OCI-LY7 (cell line): ENCODE data around the gene SYNJ1. TPM values are rescaled to one million over a fixed set of nuclear protein-coding genes. Genes with fewer than 3 reads are reported as not detected.

Experiments used
- BruUV-seq: library from RNA; stranded (reverse); fragments of 400-500 nt; replicated peaks from 2 replicates; lab custom pipeline; 2021; lab: Mats Ljungman, UMichigan
- CTCF ChIA-PET: fragments of 300-600 bp; sonication (Branson Sonifier 250); formaldehyde crosslinking; loops from one replicate; lab custom pipeline; 2022; ENCODE audit warnings: antibody characterized with exemption; ENCODE audit not compliant: unreplicated experiment; lab: Charles Lee
- POLR2A ChIA-PET: fragments of 300-600 bp; sonication (Branson Sonifier 250); formaldehyde crosslinking; loops from one replicate; lab custom pipeline; 2022; ENCODE audit warnings: antibody characterized with exemption; lab: Charles Lee
- DNase-seq: peaks from one replicate; pipeline ENCODE4 v3.0.0-alpha.2; 2015; ENCODE audit warnings: low spot score
- H2AFZ ChIP-seq: fragments of 200-600 bp; sonication (generic), shearing (Covaris generic); 2 replicates; pipeline ENCODE4 v1.6.1; 2014; ENCODE audit warnings: mild to moderate bottlenecking, antibody characterized with exemption, low read length, moderate library complexity
- H3K27ac ChIP-seq: fragments of 200-600 bp; sonication (generic); 2 replicates; pipeline ENCODE4 v1.5.1; 2014; ENCODE audit warnings: mixed run types, low read depth, mild to moderate bottlenecking, moderate library complexity, low read length, inconsistent platforms; ENCODE audit not compliant: poor library complexity, severe bottlenecking
- H3K36me3 ChIP-seq: fragments of 200-600 bp; sonication (generic); 2 replicates; pipeline ENCODE4 v1.6.1; 2014; ENCODE audit warnings: mild to moderate bottlenecking, antibody characterized with exemption, low read length, moderate library complexity, mixed read lengths; ENCODE audit not compliant: insufficient read depth
- H3K4me1 ChIP-seq: fragments of 200-600 bp; sonication (generic); 2 replicates; pipeline ENCODE4 v1.5.1; 2014; ENCODE audit warnings: mild to moderate bottlenecking, low read length; ENCODE audit not compliant: insufficient read depth, poor library complexity, severe bottlenecking
- H3K4me2 ChIP-seq: fragments of 200-600 bp; sonication (generic); 2 replicates; pipeline ENCODE4 v1.6.1; 2014; ENCODE audit warnings: mild to moderate bottlenecking, low read length
- H3K4me3 ChIP-seq: fragments of 200-600 bp; sonication (generic); 2 replicates; pipeline ENCODE4 v1.5.1; 2014; ENCODE audit warnings: mild to moderate bottlenecking, low read depth, low read length; ENCODE audit not compliant: poor library complexity, severe bottlenecking
- H3K79me2 ChIP-seq: fragments of 200-600 bp; sonication (generic); 2 replicates; pipeline ENCODE4 v1.6.1; 2016; ENCODE audit warnings: low read depth, mild to moderate bottlenecking, low read length, moderate library complexity, mixed read lengths; ENCODE audit not compliant: insufficient read depth
- H3K9me2 ChIP-seq: fragments of 200-600 bp; sonication (generic); 2 replicates; pipeline ENCODE4 v1.6.1; 2016; ENCODE audit warnings: mild to moderate bottlenecking, low read length, mixed read lengths; ENCODE audit not compliant: insufficient read depth
- H3K9me3 ChIP-seq: fragments of 200-600 bp; sonication (generic); 2 replicates; pipeline ENCODE4 v1.6.1; 2014; ENCODE audit warnings: mild to moderate bottlenecking, mixed run types, low read length, mixed read lengths
- H4K20me1 ChIP-seq: fragments of 200-600 bp; sonication (generic); 2 replicates; pipeline ENCODE4 v1.6.1; 2014; ENCODE audit warnings: mild to moderate bottlenecking, antibody characterized with exemption, low read length, moderate library complexity, mixed read lengths; ENCODE audit not compliant: insufficient read depth
- CTCF ChIP-seq: fragments of 200-600 bp; sonication (generic); conservative IDR thresholded peaks from 2 replicates; pipeline ENCODE4 v1.5.1; 2014; ENCODE audit warnings: mild to moderate bottlenecking, antibody characterized with exemption, low read length, moderate library complexity, mixed read lengths
- EZH2phosphoT487 ChIP-seq: fragments of 200-600 bp; sonication (generic); IDR thresholded peaks from 2 replicates; pipeline ENCODE4 v1.6.1; 2018; ENCODE audit warnings: low read depth, borderline replicate concordance, mild to moderate bottlenecking, mixed run types, antibody characterized with exemption, low read length, moderate library complexity, mixed read lengths
- intact Hi-C: fragments of 100-400 bp; cut with micrococcal nuclease; formaldehyde crosslinking; loops from one replicate; pipeline ENCODE4 v1.10.0; 2022; ENCODE audit not compliant: unreplicated experiment
- total RNA-seq, 2 experiments: library from RNA; depleted of rRNA in 1 of 2; stranded (reverse); fragments of >200 nt in 1 of 2; shearing (Covaris generic) in 1 of 2; gene quantifications; 2 replicates each; pipeline ENCODE4 v1.2.3, GENCODE V29; 2014 to 2022

SYNJ1 gene
- total RNA-seq, 2 experiments from 2014 or later, result 3.8 to 8.0 TPM

- H3K4me1 ChIP-seq, result no peaks in the 10 kb centered on the region
- no peaks in the 10 kb centered on the region for H3K9me2 ChIP-seq
- TF ChIP-seq CTCF (no peak), EZH2phosphoT487 (no peak)
- intact Hi-C loops, result no loop called here
- no peak overlapping the region for H3K4me2 ChIP-seq
- DNase-seq, result no peak
- H3K9me3 ChIP-seq, result no peaks in the 10 kb centered on the region
- no peaks in the 10 kb centered on the region for H3K36me3 ChIP-seq
- H3K79me2 ChIP-seq, result no peaks in the 10 kb centered on the region
- H3K4me3 ChIP-seq, result no peak overlapping the region
- H4K20me1 ChIP-seq, result no peaks in the 10 kb centered on the region
- H3K27ac ChIP-seq, result no peak overlapping the region
- POLR2A ChIA-PET, result interaction anchor here (0.7 kb wide), 1 partner anchor 17 kb away, joined by 4 read pairs; no protein-coding TSS in a partner anchor
- no TSS peak for BruUV-seq
- no peak overlapping the region for H2AFZ ChIP-seq
- CTCF ChIA-PET, result no interaction called here
Observed at GRCh38 chr21:32587651-32588050, 140.2 kb downstream of the SYNJ1 start.

GRCh38 chr21:32587120-32587519 lies 140.7 kb downstream of the SYNJ1 start:
- H2AFZ ChIP-seq, result no peak overlapping the region
- no peaks in the 10 kb centered on the region for H3K79me2 ChIP-seq
- H3K4me2 ChIP-seq, result no peak overlapping the region
- H3K9me3 ChIP-seq, result no peaks in the 10 kb centered on the region
- no peaks in the 10 kb centered on the region for H3K4me1 ChIP-seq
- ChIA-PET POLR2A (no interaction called here), CTCF (no interaction called here)
- H3K27ac ChIP-seq, result no peak overlapping the region
- H3K36me3 ChIP-seq, result no peaks in the 10 kb centered on the region
- DNase-seq, result no peak
- TF ChIP-seq CTCF (no peak), EZH2phosphoT487 (no peak)
- intact Hi-C loops, result no loop called here
- no peaks in the 10 kb centered on the region for H3K9me2 ChIP-seq
- no TSS peak for BruUV-seq
- H3K4me3 ChIP-seq, result no peak overlapping the region
- H4K20me1 ChIP-seq, result no peaks in the 10 kb centered on the region

- no peak overlapping the region for H3K4me3 ChIP-seq
- no peaks in the 10 kb centered on the region for H3K9me2 ChIP-seq
- CTCF ChIA-PET, result no interaction called here
- intact Hi-C loops, result no loop called here
- H2AFZ ChIP-seq, result no peak overlapping the region
- DNase-seq, result no peak
- H3K27ac ChIP-seq, result no peak overlapping the region
- no peaks in the 10 kb centered on the region for H4K20me1 ChIP-seq
- BruUV-seq, result no TSS peak
- H3K79me2 ChIP-seq, result no peaks in the 10 kb centered on the region
- no peak overlapping the region for H3K4me2 ChIP-seq
- no peaks in the 10 kb centered on the region for H3K4me1 ChIP-seq
- TF ChIP-seq EZH2phosphoT487 (no peak), CTCF (no peak)
- H3K36me3 ChIP-seq, result no peaks in the 10 kb centered on the region
- H3K9me3 ChIP-seq, result no peaks in the 10 kb centered on the region
- POLR2A ChIA-PET, result no interaction called here
Observed at GRCh38 chr21:32585970-32586369, 141.8 kb downstream of the SYNJ1 start.
